ENCODE measurements around the gene GIGYF2.

- TF ChIP-seq CREB5 (CRISPR knock-in tag; IDR thresholded peaks at IDR 0.05; ENCODE audit: low read depth) (no peak), ZNF70 (CRISPR knock-in tag; IDR thresholded peaks at IDR 0.05) (no peak), BACH2 (CRISPR knock-in tag; IDR thresholded peaks at IDR 0.05; ENCODE audit: borderline replicate concordance) (no peak), ZNF8 (CRISPR knock-in tag; IDR thresholded peaks at IDR 0.05) (no peak), SNAI2 (CRISPR knock-in tag; IDR thresholded peaks at IDR 0.05) (no peak), CSRNP3 (CRISPR knock-in tag; IDR thresholded peaks at IDR 0.05) (no peak), ZC3H10 (CRISPR knock-in tag; IDR thresholded peaks at IDR 0.05) (no peak)
These were observed 30.9 kb upstream of the GIGYF2 start for GRCh38 chr2:232666051-232666805.

Measured in SK-N-SH treated with all-trans-retinoic acid at 6 μM for 48 hours (cell line).